Ectodermal cell (in vitro differentiated cells): ENCODE data around the gene EGFL6.
"Not testable (repeated sequence)": the region's sequence is repeated elsewhere in the genome, so short reads cannot be mapped to it uniquely, and the experiment has no call there.

ENCODE experiments used
- H3K27ac ChIP-seq: 2 replicates; pipeline ENCODE4 v1.7.0; 2013; ENCODE audit warnings: mild to moderate bottlenecking, low read depth, low read length; ENCODE audit not compliant: insufficient read depth, poor library complexity, severe bottlenecking
- H3K27me3 ChIP-seq: 2 replicates; pipeline ENCODE4 v1.7.0; 2013; ENCODE audit warnings: mild to moderate bottlenecking, low read length; ENCODE audit not compliant: insufficient read depth, control insufficient read depth, poor library complexity, severe bottlenecking
- H3K36me3 ChIP-seq: one replicate; pipeline ENCODE4 v1.7.0; 2013; ENCODE audit warnings: low read length; ENCODE audit not compliant: control insufficient read depth, insufficient read depth
- H3K4me1 ChIP-seq: one replicate; pipeline ENCODE4 v1.7.0; 2013; ENCODE audit warnings: low read length; ENCODE audit not compliant: control insufficient read depth, insufficient read depth
- H3K4me3 ChIP-seq: 2 replicates; pipeline ENCODE4 v1.7.0; 2013; ENCODE audit warnings: low read depth, low read length, control low read depth; ENCODE audit not compliant: insufficient read depth
- H3K9me3 ChIP-seq: 2 replicates; pipeline ENCODE4 v1.7.0; 2013; ENCODE audit warnings: mild to moderate bottlenecking, low read length, moderate library complexity; ENCODE audit not compliant: control insufficient read depth
- WGBS, 2 experiments: methylation state at CpG; one replicate each; pipeline ENCODE4 v1.1.7; 2013; ENCODE audit warnings: missing lambda C conversion rate in 2 of 2; 5-methylcytosine and 5-hydroxymethylcytosine counted together

The EGFL6 gene

DNA sequence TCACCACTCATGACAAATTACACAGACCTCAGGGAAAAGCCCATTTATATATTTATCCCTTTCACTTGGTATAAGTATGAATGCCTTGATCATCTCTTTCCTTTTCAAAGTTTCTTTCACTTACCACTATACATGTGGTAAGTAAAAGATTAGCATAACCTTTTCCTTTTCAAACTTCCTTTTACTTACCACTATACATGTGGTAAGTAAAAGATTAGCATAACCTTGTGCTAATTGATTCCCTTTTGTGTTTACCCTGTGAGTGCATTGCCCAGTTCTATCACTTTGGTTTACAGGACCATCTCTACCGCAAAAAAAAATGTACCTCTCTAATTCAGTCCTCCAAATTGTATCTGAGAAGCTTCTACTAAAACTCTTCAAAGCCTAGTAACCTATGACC is 50.8 kb downstream of the EGFL6 start:
- Histone ChIP-seq H3K27ac (no peak overlapping the region), H3K4me3 (no peak overlapping the region), H3K9me3 (no peaks in the 10 kb centered on the region), H3K27me3 (no peaks in the 10 kb centered on the region), H3K4me1 (no peaks in the 10 kb centered on the region), H3K36me3 (no peaks in the 10 kb centered on the region)
- 19 to 21% methylated on average over 1 of the region's 1 CpG for WGBS, 2 experiments

DNA sequence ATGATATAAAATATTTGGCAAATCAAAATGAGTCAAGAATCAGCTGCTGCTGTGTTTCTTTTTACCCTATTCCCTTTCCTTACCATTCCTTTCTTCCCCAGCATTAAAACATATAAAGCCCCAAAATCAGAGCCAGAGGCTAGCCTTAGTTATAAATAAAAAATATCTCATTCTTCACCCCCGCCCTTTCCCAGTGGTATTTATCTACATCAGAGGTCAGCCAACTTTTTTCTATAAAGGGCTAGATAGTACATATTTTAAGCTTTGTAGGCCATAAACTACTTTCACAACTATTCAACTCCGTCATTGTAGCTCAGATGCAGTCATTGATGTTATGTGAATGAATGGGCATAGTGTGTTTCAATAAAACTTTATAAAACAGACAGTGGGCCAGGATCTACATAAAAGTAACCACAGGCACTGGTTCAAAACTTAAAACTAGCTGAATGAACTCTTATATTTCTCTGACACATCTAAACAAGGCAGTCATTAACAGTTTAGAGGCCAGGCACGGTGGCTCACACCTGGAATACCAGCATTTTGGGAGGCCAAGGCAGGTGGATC is 53.1 kb downstream of the EGFL6 start:
- Histone ChIP-seq H3K4me1 (no peaks in the 10 kb centered on the region), H3K36me3 (no peaks in the 10 kb centered on the region), H3K9me3 (no peaks in the 10 kb centered on the region), H3K4me3 (no peak overlapping the region), H3K27ac (no peak overlapping the region), H3K27me3 (no peaks in the 10 kb centered on the region)
- WGBS, 2 experiments, result 88 to 96% methylated on average over 1 of the region's 3 CpGs

- no peaks in the 10 kb centered on the region for H3K9me3 ChIP-seq
- H3K36me3 ChIP-seq, result no peaks in the 10 kb centered on the region
- H3K4me3 ChIP-seq, result no peak overlapping the region
- no peak overlapping the region for H3K27ac ChIP-seq
- H3K4me1 ChIP-seq, result no peaks in the 10 kb centered on the region
- H3K27me3 ChIP-seq, result no peaks in the 10 kb centered on the region
- 93 to 95% methylated on average over 6 to 8 of the region's 8 CpGs for WGBS, 2 experiments
Observed at GRCh38 chrX:13627306-13627705, 57.9 kb downstream of the EGFL6 start.

GRCh38 chrX:13637224-13637623 is 67.8 kb downstream of the EGFL6 start:
- not testable (repeated sequence) for H3K27me3 ChIP-seq, H3K36me3 ChIP-seq, H3K4me1 ChIP-seq, H3K9me3 ChIP-seq, H3K27ac ChIP-seq, H3K4me3 ChIP-seq
- WGBS, 2 experiments, result 90 to 92% methylated on average over 9 of the region's 9 CpGs

GRCh38 chrX:13638021-13638420 is 68.6 kb downstream of the EGFL6 start:
- H3K27me3 ChIP-seq, result no peaks in the 10 kb centered on the region
- no peaks in the 10 kb centered on the region for H3K36me3 ChIP-seq
- H3K4me3 ChIP-seq, result no peak overlapping the region
- H3K27ac ChIP-seq, result no peak overlapping the region
- H3K4me1 ChIP-seq, result no peaks in the 10 kb centered on the region
- 82 to 89% methylated on average over 1 of the region's 1 CpG for WGBS, 2 experiments
- no peaks in the 10 kb centered on the region for H3K9me3 ChIP-seq

DNA sequence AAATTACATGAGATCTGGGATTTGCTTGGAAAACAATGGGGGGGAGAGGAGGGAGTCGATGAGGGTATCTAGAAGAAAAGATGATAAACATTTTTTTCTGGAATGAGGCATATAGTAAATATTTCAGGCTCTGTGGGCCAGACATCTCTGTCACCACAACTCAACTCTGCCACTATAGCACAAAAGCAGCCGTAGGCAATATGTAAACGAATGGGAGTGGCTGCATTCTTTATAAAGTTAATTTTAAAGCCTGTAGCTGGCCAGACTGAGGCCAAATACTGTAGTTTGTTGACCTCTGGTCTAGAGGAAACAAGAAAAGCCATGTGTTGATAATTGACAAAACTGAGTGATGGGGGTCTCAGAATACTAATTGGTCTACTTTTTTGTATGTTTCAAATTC is 69.4 kb downstream of the EGFL6 start:
- no peak overlapping the region for H3K27ac ChIP-seq
- no peaks in the 10 kb centered on the region for H3K36me3 ChIP-seq
- no peaks in the 10 kb centered on the region for H3K4me1 ChIP-seq
- H3K27me3 ChIP-seq, result no peaks in the 10 kb centered on the region
- H3K9me3 ChIP-seq, result no peaks in the 10 kb centered on the region
- H3K4me3 ChIP-seq, result no peak overlapping the region
- WGBS, 2 experiments, result 85 to 92% methylated on average over 2 to 3 of the region's 3 CpGs

DNA sequence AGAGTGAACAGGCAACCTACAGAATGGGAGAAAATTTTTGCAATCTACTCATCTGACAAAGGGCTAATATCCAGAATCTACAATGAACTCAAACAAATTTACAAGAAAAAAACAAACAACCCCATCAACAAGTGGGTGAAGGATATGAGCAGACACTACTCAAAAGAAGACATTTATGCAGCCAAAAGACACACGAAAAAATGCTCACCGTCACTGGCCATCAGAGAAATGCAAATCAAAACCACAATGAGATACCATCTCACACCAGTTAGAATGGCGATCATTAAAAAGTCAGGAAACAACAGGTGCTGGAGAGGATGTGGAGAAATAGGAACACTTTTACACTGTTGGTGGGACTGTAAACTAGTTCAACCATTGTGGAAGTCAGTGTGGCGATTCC is 72.3 kb downstream of the EGFL6 start:
- H3K27me3 ChIP-seq, H3K4me3 ChIP-seq, H3K4me1 ChIP-seq, H3K36me3 ChIP-seq, H3K9me3 ChIP-seq, H3K27ac ChIP-seq: not testable (repeated sequence)
- no CpG with 5 or more reads among the region's 4 CpGs for WGBS, 2 experiments

- no peaks in the 10 kb centered on the region for H3K36me3 ChIP-seq
- no peaks in the 10 kb centered on the region for H3K9me3 ChIP-seq
- 63 to 76% methylated on average over 5 to 9 of the region's 9 CpGs for WGBS, 2 experiments
- H3K27me3 ChIP-seq, result no peaks in the 10 kb centered on the region
- no peak overlapping the region for H3K4me3 ChIP-seq
- H3K4me1 ChIP-seq, result no peaks in the 10 kb centered on the region
- no peak overlapping the region for H3K27ac ChIP-seq
Observed at GRCh38 chrX:13645464-13646153, 76.2 kb downstream of the EGFL6 start.

- WGBS, 2 experiments, result 31 to 51% methylated on average over 2 to 3 of the region's 3 CpGs
- no peaks in the 10 kb centered on the region for H3K4me1 ChIP-seq
- H3K36me3 ChIP-seq, result no peaks in the 10 kb centered on the region
- no peaks in the 10 kb centered on the region for H3K27me3 ChIP-seq
- no peaks in the 10 kb centered on the region for H3K9me3 ChIP-seq
- H3K4me3 ChIP-seq, result no peak overlapping the region
- no peak overlapping the region for H3K27ac ChIP-seq
Observed at GRCh38 chrX:13646154-13646549, 76.8 kb downstream of the EGFL6 start.

DNA sequence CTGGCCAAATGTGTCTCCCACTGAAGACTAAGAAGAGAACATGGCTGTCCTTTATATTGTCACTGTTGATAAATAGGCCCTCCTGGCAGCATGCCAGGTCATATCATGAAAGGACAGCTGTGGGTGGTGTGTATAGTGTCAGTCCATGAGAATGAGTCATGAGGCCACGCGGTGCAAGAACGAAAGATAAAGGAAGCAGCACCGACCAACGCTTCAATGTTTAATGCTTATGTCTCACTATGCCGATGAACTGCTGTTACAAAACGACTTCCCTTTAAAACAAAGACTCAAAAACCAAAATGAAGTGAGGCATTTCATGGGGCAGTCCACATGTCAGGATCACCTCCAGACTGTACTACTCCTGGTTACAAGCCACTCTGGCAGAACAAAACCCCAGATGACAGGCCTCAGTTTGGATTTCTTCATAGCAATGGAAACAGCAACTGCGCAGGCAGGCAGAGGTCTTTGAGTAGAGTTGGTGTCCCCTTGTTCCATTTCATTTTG is 78.4 kb downstream of the EGFL6 start:
- Histone ChIP-seq H3K27ac (no peak overlapping the region), H3K36me3 (no peaks in the 10 kb centered on the region), H3K9me3 (no peaks in the 10 kb centered on the region), H3K4me3 (no peak overlapping the region), H3K4me1 (no peaks in the 10 kb centered on the region), H3K27me3 (no peaks in the 10 kb centered on the region)
- WGBS, 2 experiments, result 87 to 90% methylated on average over 8 of the region's 8 CpGs
